GM18511 (cell line): ENCODE measurements around the gene GDPGP1.

Experiments
- ATAC-seq: cut with Tn5 transposase; IDR thresholded peaks from one replicate; pipeline ENCODE4 v1.9.1; 2021; ENCODE audit warnings: mild to moderate bottlenecking, moderate library complexity; ENCODE audit not compliant: unreplicated experiment

The GDPGP1 gene

DNA sequence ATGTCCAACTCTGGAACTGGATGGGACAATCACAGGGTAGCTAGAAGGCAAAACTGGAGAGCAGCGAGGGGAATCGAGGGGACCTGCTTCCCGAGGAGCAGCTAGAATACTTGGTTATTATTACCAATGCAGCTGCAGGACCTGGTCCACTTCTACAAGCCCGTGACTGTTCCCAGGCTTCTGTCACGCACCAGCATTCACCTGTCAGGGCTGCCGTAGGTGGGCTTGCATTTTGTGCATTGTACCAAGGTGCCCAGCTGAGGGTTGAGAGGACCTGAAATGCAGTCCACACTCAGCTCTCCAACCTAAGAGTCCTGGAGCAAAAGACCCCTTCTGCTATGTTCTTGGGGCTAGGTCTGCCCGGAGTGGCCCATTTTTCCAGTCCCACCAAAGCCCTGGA, 30.5 kb upstream of the GDPGP1 start:
- ATAC-seq: no peak

- no peak for ATAC-seq
Observed at GRCh38 chr15:90203922-90204321, 30.1 kb upstream of the GDPGP1 start.

DNA sequence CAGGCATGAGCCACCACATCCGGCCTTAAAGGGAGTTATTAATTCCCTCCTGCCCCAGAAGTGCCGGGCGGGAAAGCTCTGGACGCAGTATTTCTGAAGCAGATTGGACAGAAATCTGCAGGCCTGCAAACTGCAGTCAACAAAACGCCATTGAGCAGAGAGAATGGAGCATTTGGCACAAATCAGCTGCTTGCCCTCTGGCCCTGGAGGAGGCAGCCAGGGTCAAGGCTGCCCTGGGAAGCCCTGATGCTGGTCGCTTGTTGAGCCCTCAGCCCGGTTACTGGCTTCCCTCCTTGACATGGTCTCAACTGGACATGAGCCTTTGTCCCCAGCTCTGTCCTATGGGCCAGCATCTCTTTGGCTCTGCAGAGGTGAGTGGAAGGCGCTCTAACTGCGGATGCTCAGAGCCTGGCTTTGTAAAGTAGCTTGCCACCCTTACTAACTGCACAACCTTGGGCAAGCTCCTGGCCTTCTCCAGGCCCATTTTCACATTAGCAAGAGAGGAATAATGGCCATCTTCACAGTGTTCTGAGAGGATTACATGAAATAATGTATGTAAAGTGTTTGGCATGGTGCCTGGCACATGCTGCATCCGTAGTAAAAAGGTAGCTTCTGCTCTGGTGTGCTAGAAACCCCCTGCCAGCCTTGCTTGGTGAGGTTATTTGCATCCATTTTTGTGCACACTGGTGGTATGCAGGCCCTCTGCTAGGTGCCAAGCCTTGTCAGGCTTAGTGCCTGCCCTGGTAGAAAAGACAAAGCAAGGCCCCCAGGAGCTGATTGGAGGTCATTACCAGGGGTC, 28.8 kb upstream of the GDPGP1 start:
- no peak for ATAC-seq

- no peak for ATAC-seq
Observed at GRCh38 chr15:90205886-90206285, 28.1 kb upstream of the GDPGP1 start.

DNA sequence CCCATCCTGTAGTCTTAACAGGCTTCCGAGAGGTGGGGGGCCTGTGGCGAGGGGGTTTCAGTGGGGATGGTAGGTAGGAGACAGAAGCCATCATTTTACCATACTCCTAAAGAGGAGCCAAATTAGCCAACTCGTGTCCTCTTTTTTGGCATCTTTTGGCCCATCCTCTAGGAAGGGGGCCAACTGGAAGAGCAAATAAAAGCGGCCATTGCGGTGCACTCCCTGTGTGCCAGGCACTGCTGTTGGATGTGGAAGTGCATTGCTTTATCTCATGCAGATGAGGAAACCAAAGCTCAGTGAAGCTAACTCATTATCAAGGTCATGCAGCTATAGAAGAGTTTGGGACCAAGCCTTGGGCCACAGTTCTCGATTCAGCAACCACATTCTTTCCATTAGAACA, 26.8 kb upstream of the GDPGP1 start:
- ATAC-seq: no peak

DNA sequence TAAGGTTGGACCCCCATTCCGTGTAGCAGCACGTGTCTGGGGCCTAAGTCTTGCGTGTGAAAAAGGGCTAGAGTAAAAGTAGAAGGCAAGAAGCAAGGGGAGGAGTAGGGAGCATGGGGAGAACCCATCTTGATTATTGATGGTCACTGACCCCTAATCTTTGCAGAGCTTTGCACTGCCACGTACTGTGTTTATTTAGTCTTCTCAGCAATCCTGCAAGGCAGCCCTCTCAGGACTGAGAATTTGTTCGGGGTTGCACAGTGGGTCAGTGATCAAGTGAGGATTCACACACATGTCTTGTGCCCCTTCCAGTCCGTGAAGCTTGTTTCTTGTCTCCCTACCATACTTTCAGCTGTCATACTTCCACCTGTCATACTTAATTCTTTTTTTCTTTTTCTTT, 25.7 kb upstream of the GDPGP1 start:
- no peak for ATAC-seq

DNA sequence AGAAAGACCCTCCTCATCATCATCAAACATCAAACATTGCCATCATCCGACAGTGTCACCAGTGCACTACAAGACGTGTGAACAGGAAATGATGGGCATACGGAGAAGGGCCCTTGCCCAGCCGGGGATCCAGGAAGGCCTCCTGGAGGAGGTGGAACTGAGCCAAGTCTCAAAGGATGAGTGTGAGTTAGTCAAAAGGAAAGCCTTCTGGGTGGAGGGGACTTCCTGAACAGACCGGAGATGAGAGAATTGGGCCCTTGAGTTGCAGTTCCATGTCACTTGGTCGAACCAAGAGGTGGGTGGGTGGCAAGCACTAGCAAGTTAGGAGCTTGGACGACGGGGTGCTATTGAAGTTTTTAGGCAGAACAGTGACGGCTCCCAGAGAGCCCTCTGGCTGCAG, 24.4 kb upstream of the GDPGP1 start:
- peak; percentile 62 for ATAC-seq

- ATAC-seq: no peak
Observed at GRCh38 chr15:90210593-90210992, 23.4 kb upstream of the GDPGP1 start.

- ATAC-seq: no peak
Observed at GRCh38 chr15:90211009-90211408, 23.0 kb upstream of the GDPGP1 start.

DNA sequence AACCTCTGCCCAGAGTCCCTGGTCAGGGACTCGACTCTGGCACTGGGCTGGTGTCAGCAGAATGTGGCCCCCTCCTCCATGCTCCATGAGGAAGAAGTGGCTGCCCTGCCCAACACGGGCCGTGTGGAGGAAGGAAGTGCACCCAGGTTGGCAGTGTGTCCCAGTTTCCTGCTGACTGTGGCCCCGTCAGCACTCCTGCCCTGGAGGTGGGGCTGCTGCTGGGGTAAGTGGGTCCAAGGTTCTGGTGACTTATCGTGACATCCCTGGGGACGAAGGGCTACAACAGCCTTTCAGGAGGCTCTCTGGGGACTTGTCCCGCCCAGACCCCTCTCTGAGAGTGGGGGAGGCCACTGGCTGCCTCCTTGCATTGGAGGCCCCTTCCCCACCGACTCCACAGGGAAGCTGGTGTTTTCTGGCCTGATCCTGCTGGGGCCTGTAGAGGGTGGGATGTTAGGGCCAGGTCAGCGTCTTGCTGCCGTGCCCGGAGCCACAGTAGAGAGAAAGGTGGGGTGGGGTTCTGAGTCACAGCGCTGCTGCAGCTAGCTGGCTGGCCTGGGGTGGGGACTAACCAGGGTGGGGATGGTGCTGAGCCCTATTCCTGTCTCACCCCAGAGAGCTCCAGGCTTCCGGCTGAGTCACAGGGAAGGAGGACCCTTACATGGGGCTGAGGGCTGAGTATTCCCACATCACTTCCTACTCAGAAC, 22.4 kb upstream of the GDPGP1 start:
- ATAC-seq: no peak

- no peak for ATAC-seq
Observed at GRCh38 chr15:90212221-90213098, 21.5 kb upstream of the GDPGP1 start.

GRCh38 chr15:90213122-90213817, 20.7 kb upstream of the GDPGP1 start:
- ATAC-seq: no peak

DNA sequence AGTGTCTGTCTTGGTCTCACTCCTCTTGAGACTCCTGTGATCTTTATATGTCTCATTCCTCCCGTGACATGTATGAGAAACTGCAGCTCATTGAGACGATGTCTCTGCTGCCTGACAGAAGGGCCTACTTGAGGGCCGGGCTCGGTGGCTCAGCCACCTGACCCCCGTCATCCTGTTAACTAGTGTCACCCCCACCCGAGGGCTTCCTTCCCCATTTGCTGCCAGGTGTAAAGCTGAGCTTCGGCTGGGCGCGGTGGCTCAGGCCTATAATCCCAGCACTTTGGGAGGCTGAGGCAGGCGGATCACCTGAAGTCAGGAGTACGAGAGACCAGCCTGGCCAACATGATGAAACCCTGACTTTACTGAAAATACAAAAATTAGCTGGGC, 20.2 kb upstream of the GDPGP1 start:
- no peak for ATAC-seq

- ATAC-seq: no peak
Observed at GRCh38 chr15:90214553-90215196, 19.3 kb upstream of the GDPGP1 start.

DNA sequence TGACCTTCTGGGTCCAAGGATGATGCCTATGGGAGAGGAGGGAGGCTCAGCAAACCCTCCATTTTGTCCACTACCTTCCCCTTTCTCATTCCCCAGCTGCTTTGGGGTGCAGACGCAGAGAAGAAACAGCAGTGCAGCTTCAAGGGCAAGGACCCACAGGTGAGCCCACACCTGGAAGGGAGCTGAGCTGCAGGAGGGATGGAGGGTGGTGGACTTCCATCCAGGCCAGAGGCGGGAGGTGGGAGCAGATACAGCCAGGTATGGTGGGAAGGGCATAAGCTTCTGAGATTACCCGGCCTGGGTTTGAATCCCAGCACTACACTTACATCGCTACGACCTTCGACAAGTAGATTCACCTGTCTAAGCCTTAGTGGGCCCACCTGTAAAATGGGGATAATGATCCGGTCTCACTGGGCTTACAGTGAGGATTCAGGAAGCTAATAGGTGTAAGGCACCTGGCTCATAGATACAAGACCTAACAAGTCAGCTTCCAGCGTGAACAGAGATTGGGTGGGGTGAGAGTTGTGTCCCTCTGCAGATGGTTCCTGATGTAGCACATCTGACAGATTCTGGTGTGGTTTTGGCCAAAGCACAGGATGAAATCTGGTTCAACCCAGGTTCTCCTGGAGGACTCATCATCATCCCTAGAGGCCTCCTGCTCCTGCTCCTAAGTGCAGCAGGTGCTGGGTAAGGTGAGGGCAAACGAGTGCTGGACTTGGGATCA, 16.2 kb upstream of the GDPGP1 start:
- ATAC-seq: no peak

GRCh38 chr15:90219421-90220141, 14.4 kb upstream of the GDPGP1 start:
- ATAC-seq: no peak

DNA sequence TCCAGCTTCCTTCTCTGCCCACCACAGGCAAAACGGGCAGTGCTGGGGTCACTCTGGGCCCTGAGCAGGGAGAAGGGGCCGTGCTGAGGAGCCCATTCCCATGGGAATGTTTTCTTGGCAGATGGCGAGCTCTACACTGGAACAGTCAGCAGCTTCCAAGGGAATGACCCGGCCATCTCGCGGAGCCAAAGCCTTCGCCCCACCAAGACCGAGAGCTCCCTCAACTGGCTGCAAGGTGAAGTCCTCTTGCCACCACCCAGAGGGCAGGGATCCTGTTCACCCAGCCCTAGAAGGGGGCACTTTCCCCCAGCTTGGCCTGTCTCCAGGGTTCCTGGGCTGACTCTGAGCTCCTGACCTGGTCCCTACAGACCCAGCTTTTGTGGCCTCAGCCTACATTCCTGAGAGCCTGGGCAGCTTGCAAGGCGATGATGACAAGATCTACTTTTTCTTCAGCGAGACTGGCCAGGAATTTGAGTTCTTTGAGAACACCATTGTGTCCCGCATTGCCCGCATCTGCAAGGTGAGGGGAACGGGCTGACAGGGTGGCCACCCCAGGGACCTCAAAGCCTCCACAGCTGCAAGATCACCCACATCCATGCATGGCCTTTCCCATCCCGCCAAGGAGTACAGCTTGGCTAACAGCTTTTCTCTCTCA, 12.6 kb upstream of the GDPGP1 start:
- no peak for ATAC-seq

GRCh38 chr15:90222547-90222946, 11.5 kb upstream of the GDPGP1 start:
- no peak for ATAC-seq
